Activated naive CD4-positive, alpha-beta T cell treated with anti-CD3 and anti-CD28 coated beads, Interleukin-2, amount 50 U/mL, for 72 hours (primary cell): ENCODE data around the gene GRB2. TPM values are rescaled to one million over a fixed set of nuclear protein-coding genes. Genes with fewer than 3 reads are reported as not detected.
A peak's percentile ranks its signal among the peaks of the same experiment; 100 is the strongest.

ENCODE experiments used
- ATAC-seq, 2 donors: fragments of 150-1000 bp; cut with Tn5 transposase; 2 replicates each; pipeline ENCODE4 v1.10.0; 2021; ENCODE audit warnings: mild to moderate bottlenecking in 2 of 2, moderate library complexity in 2 of 2
- DNase-seq, 2 donors: peaks; one replicate each; pipeline ENCODE4 v3.0.0; 2021 to 2022; ENCODE audit warnings: low spot score in 2 of 2
- H3K27ac Mint-ChIP-seq, 2 donors: one replicate each; pipeline ENCODE4 v1.8.0; 2022; ENCODE audit warnings: mild to moderate bottlenecking in 2 of 2, mixed read lengths in 2 of 2
- H3K36me3 Mint-ChIP-seq, 2 donors: one replicate each; pipeline ENCODE4 v1.8.0; 2022; ENCODE audit warnings: mixed read lengths in 2 of 2
- H3K9me3 Mint-ChIP-seq, 2 donors: one replicate each; pipeline ENCODE4 v1.8.0; 2022; ENCODE audit warnings: mixed read lengths in 2 of 2
- total RNA-seq, 2 donors: library from RNA; stranded (reverse); gene quantifications; one replicate each; pipeline ENCODE4 v1.2.3, GENCODE V29; 2022

Gene GRB2
- total RNA-seq, 2 donors from 2014 or later: 163 to 180 TPM

DNA sequence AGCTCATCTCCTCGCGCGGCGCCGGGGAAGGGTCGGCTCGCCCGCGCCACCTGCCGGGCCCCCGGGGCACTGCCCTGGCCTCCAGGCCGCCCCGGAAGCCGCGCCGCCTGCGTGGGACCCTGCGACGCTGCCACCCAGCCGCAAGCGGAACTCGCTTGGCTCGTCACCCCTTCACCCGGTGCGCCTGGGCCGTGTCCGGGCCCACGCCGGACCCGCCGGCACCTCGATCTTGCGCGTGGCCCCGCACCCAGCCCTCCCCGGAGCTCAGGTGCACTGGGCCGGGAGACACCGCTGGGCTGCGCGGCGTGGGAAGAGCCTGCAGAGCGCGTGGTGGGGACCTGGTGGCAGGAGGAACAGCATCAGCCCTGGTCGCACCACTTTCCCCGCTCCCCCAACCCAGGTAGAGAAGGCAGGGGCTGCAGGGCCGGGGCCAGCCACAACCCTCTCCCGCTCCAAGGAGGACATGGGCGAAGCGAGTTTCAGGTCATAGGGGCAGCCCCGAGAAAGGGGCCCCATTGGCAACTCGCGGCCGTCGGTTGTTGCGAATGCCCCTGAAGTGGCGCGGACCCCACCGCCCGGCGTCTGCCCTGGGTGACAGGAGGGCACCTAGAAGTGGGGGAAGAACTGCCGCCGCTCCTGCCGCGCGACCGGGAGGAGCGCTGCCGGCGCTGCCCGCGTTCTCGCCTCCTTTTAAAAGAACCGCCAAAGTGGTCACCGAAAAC, 134.1 kb downstream of the GRB2 start:
- peak; percentile 77 to 83 for ATAC-seq
- H3K36me3 Mint-ChIP-seq: peaks cover 9 to 26% of the 10 kb centered on the region in 2 donors

GRCh38 chr17:75270966-75271232, 134.6 kb downstream of the GRB2 start, which contains the start of gene MIF4GD:
Gene MIF4GD (minus strand): TSS chr17:75271231. CDS start chr17:75270195, 1,036 bp downstream.
- H3K36me3 Mint-ChIP-seq: peaks cover 9 to 26% of the 10 kb centered on the region in 2 donors
- peak within 1 kb of the TSS; percentile 91 to 96 for H3K27ac Mint-ChIP-seq
- DNase-seq: no peak
- peak in 1 of 2 donors; percentile 46 for ATAC-seq
- no peaks in the 10 kb centered on the region for H3K9me3 Mint-ChIP-seq

More for the DNA sequence above, 134.1 kb downstream of the GRB2 start:
- peak; percentile 92 to 94 for DNase-seq
- Mint-ChIP-seq H3K27ac (peak overlapping the region; percentile 91 to 96), H3K9me3 (no peaks in the 10 kb centered on the region)

DNA sequence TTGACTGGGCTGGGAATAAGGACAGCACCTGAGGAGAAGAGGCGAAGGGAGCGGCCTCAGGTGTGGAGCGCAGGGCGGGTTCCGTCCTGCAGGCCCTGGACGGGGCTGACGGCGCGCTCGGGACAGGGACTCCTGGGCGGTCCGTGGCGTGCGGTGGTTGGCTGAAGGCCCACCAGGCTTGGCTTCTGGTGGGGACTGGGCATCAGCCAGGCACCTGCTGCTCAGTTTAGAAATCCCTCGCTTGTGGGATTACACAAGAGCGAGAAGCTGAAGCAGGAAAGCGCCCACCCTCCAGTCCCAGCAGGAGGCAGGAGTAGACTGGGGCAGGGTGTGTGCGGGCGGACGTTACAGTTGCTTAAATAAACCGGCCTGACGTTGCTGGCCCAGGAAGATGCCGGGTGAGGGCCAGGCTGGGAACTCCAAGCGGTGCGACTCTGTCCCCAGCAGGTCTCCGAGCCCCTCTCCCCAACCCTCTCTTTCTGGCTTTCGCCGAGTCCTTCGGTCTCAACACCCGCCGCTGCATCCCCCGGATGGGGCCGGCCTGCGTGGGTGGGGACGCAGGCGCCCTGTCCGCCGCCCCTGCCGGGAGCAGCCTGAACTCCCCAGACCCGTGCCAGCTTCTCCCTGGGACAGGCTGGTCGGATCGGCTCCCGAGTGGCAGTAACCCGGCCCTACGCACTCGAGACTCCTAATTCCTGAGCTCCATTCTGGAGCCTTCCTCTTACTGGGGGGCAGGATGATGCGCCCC, 135.1 kb downstream of the GRB2 start:
- peaks cover 8 to 24% of the 10 kb centered on the region in 2 donors for H3K36me3 Mint-ChIP-seq
- H3K27ac Mint-ChIP-seq: peak overlapping the region; percentile 81 to 90

GRCh38 chr17:75269844-75270217, 135.6 kb downstream of the GRB2 start:
- peaks cover 5 to 21% of the 10 kb centered on the region in 2 donors for H3K36me3 Mint-ChIP-seq
- H3K9me3 Mint-ChIP-seq: no peaks in the 10 kb centered on the region
- peak; percentile 5 to 19 for ATAC-seq
- DNase-seq: no peak
- H3K27ac Mint-ChIP-seq: peak overlapping the region; percentile 81 to 90

More for the DNA sequence above, 135.1 kb downstream of the GRB2 start:
- ATAC-seq (peak; percentile 61 to 68), DNase-seq (peak; percentile 70 to 86)
- H3K9me3 Mint-ChIP-seq: no peaks in the 10 kb centered on the region

Other genes with a start within 250 kb of the GRB2 start
- 100 to 1,000 TPM; 557 to 621 TPM for gene SUMO2, start 222.7 kb downstream of the GRB2 start, total RNA-seq
- 100 to 1,000 TPM; 108 to 146 TPM for gene NUP85, start 200.0 kb downstream of the GRB2 start, total RNA-seq
- 10 to 100 TPM; 74.9 to 79.0 TPM for gene GGA3, start 144.1 kb downstream of the GRB2 start, total RNA-seq
- 10 to 100 TPM; 72.3 to 80.5 TPM for gene MRPS7, start 143.8 kb downstream of the GRB2 start, total RNA-seq
- 10 to 100 TPM; 33.4 to 37.8 TPM for gene MIF4GD, start 134.4 kb downstream of the GRB2 start, total RNA-seq
- gene SLC25A19, start 116.2 kb downstream of the GRB2 start, total RNA-seq: 100 to 1,000 TPM in 1 of 2 donors, 10 to 100 TPM in 1; 74.4 to 110 TPM
- 10 to 100 TPM; 64.5 to 65.2 TPM for gene TMEM94, start 51.0 kb upstream of the GRB2 start, total RNA-seq
- gene CASKIN2, start 109.9 kb upstream of the GRB2 start, total RNA-seq: 1 to 10 TPM; 1.7 to 3.5 TPM
- gene TSEN54, start 110.8 kb upstream of the GRB2 start, total RNA-seq: 10 to 100 TPM; 26.8 to 45.5 TPM
- gene LLGL2, start 120.0 kb upstream of the GRB2 start, total RNA-seq: 10 to 100 TPM; 12.0 to 12.8 TPM
- gene MYO15B, start 182.1 kb upstream of the GRB2 start, total RNA-seq: 10 to 100 TPM; 38.4 to 45.0 TPM
- gene SMIM5, start 227.8 kb upstream of the GRB2 start, total RNA-seq: under 1 TPM; 0.06 to 0.32 TPM